HAP-1 (cell line): ENCODE measurements around the gene IGSF11.
"Not testable (repeated sequence)": the region's sequence is repeated elsewhere in the genome, so short reads cannot be mapped to it uniquely, and the experiment has no call there.

Source experiments
- DNase-seq, 2 experiments: peaks; one replicate each; pipeline ENCODE4 v3.0.0-alpha.2; 2016 to 2020; ENCODE audit warnings: low spot score in 2 of 2
- H3K27me3 ChIP-seq: fragments of 250-450 bp; sonication (Bioruptor Pico); 2 replicates; pipeline ENCODE4 v1.5.1; 2020; ENCODE audit warnings: low read depth, mild to moderate bottlenecking, moderate library complexity
- H3K36me3 ChIP-seq: fragments of 250-450 bp; sonication (Bioruptor Pico); replicated peaks from 2 replicates; pipeline ENCODE4 v1.5.1; 2020; ENCODE audit warnings: mild to moderate bottlenecking
- H3K4me1 ChIP-seq: fragments of 250-450 bp; sonication (Bioruptor Pico); 2 replicates; pipeline ENCODE4 v1.5.1; 2020; ENCODE audit warnings: mild to moderate bottlenecking
- H3K4me3 ChIP-seq: fragments of 250-450 bp; sonication (Bioruptor Pico); 2 replicates; pipeline ENCODE4 v1.5.1; 2020; ENCODE audit warnings: mild to moderate bottlenecking, moderate library complexity
- H3K9me3 ChIP-seq: fragments of 250-450 bp; sonication (Bioruptor Pico); 2 replicates; pipeline ENCODE4 v1.5.1; 2020; ENCODE audit warnings: mild to moderate bottlenecking, moderate library complexity
- in situ Hi-C: fragments of 300-500 bp; cut with MboI; formaldehyde crosslinking; loops from 3 replicates; pipeline ENCODE4 v1.14.3; 2020; ENCODE audit warnings: low sequenced_read_pairs, inconsistent platforms, mixed read lengths

IGSF11 gene

GRCh38 chr3:118981494-118982134 is 53.0 kb downstream of the IGSF11 start:
- no peak overlapping the region for H3K4me3 ChIP-seq
- H3K27me3 ChIP-seq = no peaks in the 10 kb centered on the region
- DNase-seq = no peak
- H3K9me3 ChIP-seq = no peaks in the 10 kb centered on the region
- H3K36me3 ChIP-seq = no peaks in the 10 kb centered on the region
- in situ Hi-C loops = no loop called here
- H3K4me1 ChIP-seq = no peaks in the 10 kb centered on the region

- in situ Hi-C loops = no loop called here
- no peak overlapping the region for H3K4me3 ChIP-seq
- no peaks in the 10 kb centered on the region for H3K36me3 ChIP-seq
- no peaks in the 10 kb centered on the region for H3K9me3 ChIP-seq
- no peaks in the 10 kb centered on the region for H3K27me3 ChIP-seq
- DNase-seq = no peak
- no peaks in the 10 kb centered on the region for H3K4me1 ChIP-seq
Observed at GRCh38 chr3:118980832-118981231, 53.8 kb downstream of the IGSF11 start.

GRCh38 chr3:118978393-118978758 is 56.3 kb downstream of the IGSF11 start:
- in situ Hi-C loops = no loop called here
- Histone ChIP-seq H3K4me1 (no peaks in the 10 kb centered on the region), H3K9me3 (no peaks in the 10 kb centered on the region), H3K36me3 (no peaks in the 10 kb centered on the region), H3K27me3 (no peaks in the 10 kb centered on the region), H3K4me3 (no peak overlapping the region)
- no peak for DNase-seq

DNA sequence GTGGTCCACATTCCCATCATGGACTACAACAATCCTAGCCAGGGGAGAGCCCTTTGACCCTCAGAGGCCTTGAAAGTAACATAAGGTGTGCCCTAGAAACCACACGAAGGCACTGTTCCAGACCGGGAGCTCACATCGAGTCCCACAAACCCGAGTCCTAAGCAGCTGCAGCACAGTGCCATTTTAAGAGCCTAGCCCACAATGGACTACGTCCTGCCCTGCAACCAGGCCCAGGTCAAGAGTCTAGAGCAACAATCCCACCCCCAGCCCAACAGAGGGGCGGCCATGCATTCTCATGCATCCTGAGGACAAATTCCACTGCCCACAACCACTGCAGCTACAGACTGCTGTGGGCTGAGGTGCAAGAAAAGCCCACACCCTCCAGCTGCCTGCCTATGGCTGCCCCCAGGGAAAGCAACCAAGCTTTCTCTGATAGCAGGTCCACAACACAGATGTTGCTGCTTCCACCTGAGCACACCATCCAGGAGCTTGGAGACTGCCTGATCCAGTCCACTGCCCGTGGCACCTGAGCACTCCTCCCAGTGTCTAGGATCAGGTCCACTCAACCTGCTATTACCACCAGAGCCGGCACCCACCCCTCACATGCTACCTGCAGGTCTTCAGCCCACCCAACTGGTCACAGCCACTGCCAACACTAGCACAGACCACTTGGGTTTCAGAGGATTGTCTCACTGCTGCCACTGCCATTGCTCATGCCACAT is 56.8 kb downstream of the IGSF11 start:
- no peaks in the 10 kb centered on the region for H3K27me3 ChIP-seq
- DNase-seq = no peak
- no peak overlapping the region for H3K4me3 ChIP-seq
- in situ Hi-C loops = no loop called here
- no peaks in the 10 kb centered on the region for H3K9me3 ChIP-seq
- H3K4me1 ChIP-seq = no peaks in the 10 kb centered on the region
- no peaks in the 10 kb centered on the region for H3K36me3 ChIP-seq

- H3K36me3 ChIP-seq = no peaks in the 10 kb centered on the region
- H3K4me1 ChIP-seq = no peaks in the 10 kb centered on the region
- in situ Hi-C loops = no loop called here
- no peaks in the 10 kb centered on the region for H3K27me3 ChIP-seq
- no peaks in the 10 kb centered on the region for H3K9me3 ChIP-seq
- H3K4me3 ChIP-seq = no peak overlapping the region
- no peak for DNase-seq
Observed at GRCh38 chr3:118977118-118977517, 57.5 kb downstream of the IGSF11 start.

- DNase-seq, H3K9me3 ChIP-seq, H3K4me3 ChIP-seq, H3K27me3 ChIP-seq, in situ Hi-C loops, H3K36me3 ChIP-seq, H3K4me1 ChIP-seq: not testable (repeated sequence)
Observed at GRCh38 chr3:118975476-118975875, 59.2 kb downstream of the IGSF11 start.

DNA sequence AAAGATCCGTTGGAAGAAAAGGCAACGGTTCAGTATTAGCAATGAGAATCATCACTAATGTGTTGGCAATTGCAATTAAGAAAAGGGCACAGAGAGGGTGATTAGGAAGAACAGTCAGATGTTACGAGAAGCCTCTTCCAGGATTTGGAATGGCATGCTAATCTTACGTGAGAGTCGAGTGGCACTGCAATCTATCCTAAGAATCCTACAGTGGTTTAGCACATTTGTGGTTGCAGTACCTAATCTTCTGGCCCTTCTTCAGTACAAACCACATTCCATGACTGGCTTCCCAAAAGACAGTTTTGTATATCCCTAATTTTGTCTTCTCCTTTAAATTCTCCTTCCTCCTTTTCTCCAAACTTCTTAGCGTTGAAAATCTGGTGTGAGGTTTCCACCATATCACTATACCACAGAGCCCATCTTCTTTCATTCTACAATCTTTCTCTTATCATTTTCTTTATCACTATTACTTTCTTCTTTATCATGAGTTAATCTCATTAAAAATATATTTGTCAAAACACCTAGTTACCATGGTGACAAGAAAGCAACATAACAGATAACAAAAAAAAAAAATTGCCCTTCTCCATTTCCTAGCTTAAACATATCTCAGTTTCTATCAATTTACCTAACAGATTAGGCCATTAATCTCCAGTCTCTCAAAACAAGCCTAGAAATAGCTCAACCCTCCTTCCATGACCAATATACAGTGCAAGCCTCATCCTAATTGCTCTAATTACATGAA is 60.1 kb downstream of the IGSF11 start:
- no peak for DNase-seq
- no peak overlapping the region for H3K4me3 ChIP-seq
- H3K36me3 ChIP-seq = no peaks in the 10 kb centered on the region
- no peaks in the 10 kb centered on the region for H3K9me3 ChIP-seq
- H3K27me3 ChIP-seq = no peaks in the 10 kb centered on the region
- in situ Hi-C loops = no loop called here
- no peaks in the 10 kb centered on the region for H3K4me1 ChIP-seq

GRCh38 chr3:118973050-118973449 is 61.6 kb downstream of the IGSF11 start:
- Histone ChIP-seq H3K27me3 (no peaks in the 10 kb centered on the region), H3K36me3 (no peaks in the 10 kb centered on the region), H3K4me1 (peaks cover 8% of the 10 kb centered on the region), H3K4me3 (no peak overlapping the region), H3K9me3 (no peaks in the 10 kb centered on the region)
- no peak for DNase-seq
- in situ Hi-C loops = no loop called here

- H3K4me1 ChIP-seq = peaks cover 12% of the 10 kb centered on the region
- in situ Hi-C loops = no loop called here
- DNase-seq = no peak
Observed at GRCh38 chr3:118970819-118971218, 63.8 kb downstream of the IGSF11 start.

DNA sequence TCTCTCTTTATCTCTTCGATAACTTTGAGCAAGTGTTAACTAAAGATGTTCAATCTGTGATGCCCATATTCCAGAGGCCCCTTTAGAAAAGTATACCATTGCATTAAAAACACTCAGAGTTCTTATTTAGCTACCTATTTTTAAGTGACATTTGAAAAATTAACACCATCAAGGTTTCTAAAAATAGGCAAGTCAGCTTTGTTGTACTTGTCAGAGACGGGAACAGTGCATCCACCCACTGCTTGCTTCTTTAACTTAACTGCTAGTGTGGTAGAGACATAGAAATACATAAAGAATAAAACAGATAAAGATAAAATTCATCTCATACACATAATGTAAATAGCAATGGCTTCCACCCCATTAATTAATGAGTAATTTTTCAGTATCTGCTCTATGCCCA is 66.0 kb downstream of the IGSF11 start:
- Histone ChIP-seq H3K36me3 (no peaks in the 10 kb centered on the region), H3K9me3 (no peaks in the 10 kb centered on the region), H3K4me1 (peaks cover 12% of the 10 kb centered on the region), H3K27me3 (no peaks in the 10 kb centered on the region), H3K4me3 (no peak overlapping the region)
- in situ Hi-C loops = no loop called here
- no peak for DNase-seq

More at GRCh38 chr3:118970819-118971218, 63.8 kb downstream of the IGSF11 start:
- no peaks in the 10 kb centered on the region for H3K36me3 ChIP-seq
- H3K9me3 ChIP-seq = no peaks in the 10 kb centered on the region
- no peak overlapping the region for H3K4me3 ChIP-seq
- H3K27me3 ChIP-seq = no peaks in the 10 kb centered on the region

DNA sequence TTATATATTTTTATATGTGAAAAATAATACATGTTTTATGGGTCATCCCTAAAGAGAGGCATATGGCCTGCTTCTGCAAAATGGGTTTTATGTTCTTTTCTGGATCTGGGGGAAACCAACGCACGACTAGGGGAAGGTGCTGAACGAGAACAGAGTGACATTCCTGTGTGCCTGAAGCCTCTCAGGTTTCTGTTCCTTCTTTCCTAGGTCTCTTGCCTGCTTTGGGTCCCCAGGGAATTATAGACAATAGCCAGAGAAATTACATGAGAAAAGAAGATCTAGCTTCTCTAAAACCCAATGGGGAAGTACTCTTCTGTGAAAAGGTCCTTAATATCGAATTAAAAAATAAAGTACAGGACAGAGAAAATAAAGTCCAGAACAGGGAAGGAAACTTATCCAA is 66.5 kb downstream of the IGSF11 start:
- Histone ChIP-seq H3K4me3 (no peak overlapping the region), H3K36me3 (no peaks in the 10 kb centered on the region), H3K9me3 (no peaks in the 10 kb centered on the region), H3K27me3 (no peaks in the 10 kb centered on the region), H3K4me1 (peaks cover 12% of the 10 kb centered on the region)
- in situ Hi-C loops = no loop called here
- peak; percentile 43 to 82 for DNase-seq

- in situ Hi-C loops = no loop called here
Observed at GRCh38 chr3:118966700-118967099, 67.9 kb downstream of the IGSF11 start.

GRCh38 chr3:118963711-118964110 is 70.9 kb downstream of the IGSF11 start:
- in situ Hi-C loops = no loop called here
- no peaks in the 10 kb centered on the region for H3K9me3 ChIP-seq
- H3K36me3 ChIP-seq = no peaks in the 10 kb centered on the region
- no peaks in the 10 kb centered on the region for H3K27me3 ChIP-seq
- no peak overlapping the region for H3K4me3 ChIP-seq
- peaks cover 10% of the 10 kb centered on the region for H3K4me1 ChIP-seq
- no peak for DNase-seq

More at GRCh38 chr3:118966700-118967099, 67.9 kb downstream of the IGSF11 start:
- Histone ChIP-seq H3K9me3 (no peaks in the 10 kb centered on the region), H3K36me3 (no peaks in the 10 kb centered on the region), H3K4me1 (peaks cover 12% of the 10 kb centered on the region), H3K4me3 (no peak overlapping the region), H3K27me3 (no peaks in the 10 kb centered on the region)
- no peak for DNase-seq

- DNase-seq = no peak
- in situ Hi-C loops = no loop called here
Observed at GRCh38 chr3:118960876-118961450, 73.7 kb downstream of the IGSF11 start.

More at GRCh38 chr3:118960876-118961450, 73.7 kb downstream of the IGSF11 start:
- Histone ChIP-seq H3K9me3 (no peaks in the 10 kb centered on the region), H3K27me3 (no peaks in the 10 kb centered on the region), H3K4me1 (no peaks in the 10 kb centered on the region; the same call in 1 of the 2 replicates), H3K4me3 (no peak overlapping the region), H3K36me3 (no peaks in the 10 kb centered on the region)
